ENCODE data around the gene OR4D1. TPM values are rescaled to one million over a fixed set of nuclear protein-coding genes. Genes with fewer than 3 reads are reported as not detected.
"Not testable (repeated sequence)": the region's sequence is repeated elsewhere in the genome, so short reads cannot be mapped to it uniquely, and the experiment has no call there.

Gene OR4D1
- total RNA-seq (under 1 TPM in 6 of 7 donors, not detected in 1; 0.09 to 0.46 (median 0.27) TPM), polyA plus RNA-seq (under 1 TPM; 0.13 to 0.23 (median 0.19) TPM)
- long read RNA-seq, donor 1: 0 reads
- long read RNA-seq, donor 2: 0 reads

GRCh38 chr17:58147930-58148434 lies at the start of gene OR4D1:
Gene OR4D1 (plus strand): TSS chr17:58148384. CDS start chr17:58155154, 6,770 bp downstream.
- 57 to 94% (median 77%) methylated on average over 1 of the region's 1 CpG for WGBS, 5 donors
- DNase-seq: no peak
- Histone ChIP-seq H3K36me3 (no peaks in the 10 kb centered on the region), H3K4me3 (no peak within 1 kb of the TSS), H3K27ac (no peak within 1 kb of the TSS), H3K27me3 (replicated peaks in 1 of 7) (peaks cover 0 to 4% (median 0%) of the 10 kb centered on the region in 7 donors), H3K9me3 (peaks cover 7 to 40% (median 36%) of the 10 kb centered on the region in 8 donors), H3K4me1 (peaks cover 3 to 10% (median 8%) of the 10 kb centered on the region in 6 donors)
- TF ChIP-seq POLR2AphosphoS5 (IDR thresholded peaks at IDR 0.05) (no peak), POLR2A (IDR thresholded peaks at IDR 0.05) (no peak)
- TF ChIP-seq, protein P1, sequence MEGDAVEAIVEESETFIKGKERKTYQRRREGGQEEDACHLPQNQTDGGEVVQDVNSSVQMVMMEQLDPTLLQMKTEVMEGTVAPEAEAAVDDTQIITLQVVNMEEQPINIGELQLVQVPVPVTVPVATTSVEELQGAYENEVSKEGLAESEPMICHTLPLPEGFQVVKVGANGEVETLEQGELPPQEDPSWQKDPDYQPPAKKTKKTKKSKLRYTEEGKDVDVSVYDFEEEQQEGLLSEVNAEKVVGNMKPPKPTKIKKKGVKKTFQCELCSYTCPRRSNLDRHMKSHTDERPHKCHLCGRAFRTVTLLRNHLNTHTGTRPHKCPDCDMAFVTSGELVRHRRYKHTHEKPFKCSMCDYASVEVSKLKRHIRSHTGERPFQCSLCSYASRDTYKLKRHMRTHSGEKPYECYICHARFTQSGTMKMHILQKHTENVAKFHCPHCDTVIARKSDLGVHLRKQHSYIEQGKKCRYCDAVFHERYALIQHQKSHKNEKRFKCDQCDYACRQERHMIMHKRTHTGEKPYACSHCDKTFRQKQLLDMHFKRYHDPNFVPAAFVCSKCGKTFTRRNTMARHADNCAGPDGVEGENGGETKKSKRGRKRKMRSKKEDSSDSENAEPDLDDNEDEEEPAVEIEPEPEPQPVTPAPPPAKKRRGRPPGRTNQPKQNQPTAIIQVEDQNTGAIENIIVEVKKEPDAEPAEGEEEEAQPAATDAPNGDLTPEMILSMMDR (IDR thresholded peaks at IDR 0.05 in 8 of 11, conservative IDR thresholded peaks at IDR 0.05 in 3 of 11): no peak
- intact Hi-C loops (cut with DNase I; ENCODE audit: low total_unique reads): no loop called here

- TF ChIP-seq, protein P1 (IDR thresholded peaks at IDR 0.05 in 8 of 11, conservative IDR thresholded peaks at IDR 0.05 in 3 of 11): no peak
- TF ChIP-seq POLR2A (IDR thresholded peaks at IDR 0.05) (no peak), POLR2AphosphoS5 (IDR thresholded peaks at IDR 0.05) (no peak)
- Histone ChIP-seq H3K36me3 (peaks cover 0 to under 1% (median 0%) of the 10 kb centered on the region in 6 donors), H3K4me1 (no peaks in the 10 kb centered on the region), H3K27me3 (replicated peaks in 1 of 7) (no peaks in the 10 kb centered on the region), H3K4me3 (no peak overlapping the region), H3K27ac (no peak overlapping the region), H3K9me3 (no peaks in the 10 kb centered on the region)
- DNase-seq: no peak
- intact Hi-C loops (cut with DNase I; ENCODE audit: low total_unique reads): no loop called here
Observed at GRCh38 chr17:58100506-58100905, 47.7 kb upstream of the OR4D1 start.

GRCh38 chr17:58101898-58102297 lies 46.3 kb upstream of the OR4D1 start:
- H3K9me3 ChIP-seq; H3K36me3 ChIP-seq; DNase-seq; intact Hi-C loops (cut with DNase I; ENCODE audit: low total_unique reads); H3K4me3 ChIP-seq; H3K27ac ChIP-seq; H3K4me1 ChIP-seq; H3K27me3 ChIP-seq (replicated peaks in 1 of 7): not testable (repeated sequence)

GRCh38 chr17:58105093-58105492 lies 43.1 kb upstream of the OR4D1 start:
- Histone ChIP-seq H3K9me3 (no peaks in the 10 kb centered on the region), H3K4me3 (no peak overlapping the region), H3K36me3 (no peaks in the 10 kb centered on the region), H3K27ac (no peak overlapping the region), H3K27me3 (replicated peaks in 1 of 7) (peaks cover 0 to under 1% (median 0%) of the 10 kb centered on the region in 7 donors), H3K4me1 (no peaks in the 10 kb centered on the region)
- DNase-seq: no peak
- WGBS, 5 donors: 93 to 100% (median 95%) methylated on average over 1 of the region's 1 CpG
- TF ChIP-seq POLR2AphosphoS5 (IDR thresholded peaks at IDR 0.05) (no peak), POLR2A (IDR thresholded peaks at IDR 0.05) (no peak)
- TF ChIP-seq, protein P1 (IDR thresholded peaks at IDR 0.05 in 8 of 11, conservative IDR thresholded peaks at IDR 0.05 in 3 of 11): no peak
- intact Hi-C loops (cut with DNase I; ENCODE audit: low total_unique reads): no loop called here

DNA sequence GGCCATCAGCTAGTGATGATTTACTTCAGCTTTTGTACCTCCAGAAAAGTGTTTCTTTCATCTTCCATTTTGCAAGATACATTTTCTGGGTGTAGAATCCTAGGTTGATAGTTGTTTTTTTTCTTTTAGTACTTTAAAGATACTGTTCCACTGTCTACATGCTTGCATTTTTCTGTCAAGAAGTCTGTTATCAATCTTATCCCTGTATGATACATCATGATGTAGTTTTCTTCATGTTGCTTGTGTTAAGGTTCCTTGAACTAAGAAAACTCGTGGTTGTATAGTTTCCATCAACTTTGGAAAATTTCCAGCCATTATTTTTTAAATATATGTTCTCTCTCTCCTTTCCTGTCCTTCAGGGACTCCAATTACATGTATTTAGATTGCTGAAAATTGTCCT lies 40.9 kb upstream of the OR4D1 start:
- Histone ChIP-seq H3K4me1 (no peaks in the 10 kb centered on the region), H3K27me3 (replicated peaks in 1 of 7) (peaks cover 0 to 16% (median 0%) of the 10 kb centered on the region in 7 donors), H3K9me3 (no peaks in the 10 kb centered on the region), H3K4me3 (no peak overlapping the region), H3K27ac (no peak overlapping the region), H3K36me3 (no peaks in the 10 kb centered on the region)
- TF ChIP-seq, protein P1 (IDR thresholded peaks at IDR 0.05 in 8 of 11, conservative IDR thresholded peaks at IDR 0.05 in 3 of 11): no peak
- no peak for TF ChIP-seq POLR2AphosphoS5 (IDR thresholded peaks at IDR 0.05)
- 37 to 59% (median 50%) methylated on average over 1 of the region's 1 CpG for WGBS, 5 donors
- no peak for DNase-seq
- intact Hi-C loops (cut with DNase I; ENCODE audit: low total_unique reads): no loop called here
